GM18909 (cell line): ENCODE data around the gene ATP13A4.

ENCODE experiments used
- ATAC-seq: cut with Tn5 transposase; IDR thresholded peaks from one replicate; pipeline ENCODE4 v1.9.1; 2021; ENCODE audit warnings: mild to moderate bottlenecking; ENCODE audit not compliant: unreplicated experiment, poor library complexity

ATP13A4 gene

GRCh38 chr3:193418576-193419373 is 135.9 kb downstream of the ATP13A4 start:
- no peak for ATAC-seq

DNA sequence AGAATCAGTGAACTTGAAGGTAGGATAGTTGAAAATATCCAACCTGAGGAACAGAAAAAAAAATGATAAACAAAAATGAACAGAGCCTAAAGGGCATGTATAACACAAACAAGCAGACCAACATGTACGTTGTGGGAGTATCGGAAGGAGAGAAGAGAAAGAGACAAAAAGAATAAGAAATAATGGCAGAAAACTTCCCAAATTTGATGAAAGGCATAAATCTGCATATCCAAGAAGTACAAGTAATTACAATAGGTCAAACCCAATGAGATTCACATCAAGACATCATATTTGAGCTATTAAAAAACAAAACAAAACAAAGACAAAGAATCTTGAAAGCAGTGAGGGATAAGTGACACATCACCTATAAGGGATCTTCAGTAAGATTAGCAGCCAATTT is 138.1 kb downstream of the ATP13A4 start:
- ATAC-seq = no peak

- ATAC-seq = no peak
Measured at GRCh38 chr3:193407688-193408087, 147.0 kb downstream of the ATP13A4 start.

DNA sequence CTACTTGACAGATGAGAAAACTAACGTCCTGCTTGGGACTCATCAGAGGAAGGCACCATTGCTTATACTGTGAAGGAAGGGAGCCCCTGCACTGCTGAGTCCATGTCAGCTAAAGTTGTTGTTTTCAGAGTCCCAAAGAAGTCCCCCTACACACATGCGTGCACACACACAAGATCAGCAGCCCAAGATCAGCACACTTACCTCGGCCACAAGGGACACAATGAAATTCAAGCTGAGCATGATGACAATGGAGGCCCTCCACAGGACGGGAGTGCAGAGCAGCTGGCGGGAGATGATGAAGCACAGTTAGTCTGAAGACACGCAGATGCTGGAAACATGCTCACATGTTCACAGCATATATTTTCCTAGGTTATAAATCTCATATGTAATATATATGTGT is 147.6 kb downstream of the ATP13A4 start:
- ATAC-seq = no peak

DNA sequence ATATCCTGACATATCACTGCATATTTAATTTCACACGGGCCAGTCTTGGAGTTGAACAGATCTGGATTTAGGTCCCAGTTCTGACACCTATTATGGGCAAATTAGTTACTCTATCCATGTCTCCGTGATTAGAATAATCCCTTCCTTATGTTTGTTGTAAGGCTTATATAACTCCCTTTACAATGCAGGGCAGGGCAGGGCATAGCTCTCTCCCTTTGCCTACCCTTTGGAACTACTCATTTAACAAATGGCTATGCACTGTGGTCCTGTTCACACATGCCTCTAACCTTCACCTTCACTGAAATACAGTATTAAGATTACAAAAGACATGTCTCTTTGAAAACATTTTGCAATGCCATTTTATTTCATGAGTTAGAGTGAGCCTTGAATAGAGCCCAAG is 151.4 kb downstream of the ATP13A4 start:
- no peak for ATAC-seq

GRCh38 chr3:193400304-193400703 is 154.4 kb downstream of the ATP13A4 start:
- no peak for ATAC-seq

DNA sequence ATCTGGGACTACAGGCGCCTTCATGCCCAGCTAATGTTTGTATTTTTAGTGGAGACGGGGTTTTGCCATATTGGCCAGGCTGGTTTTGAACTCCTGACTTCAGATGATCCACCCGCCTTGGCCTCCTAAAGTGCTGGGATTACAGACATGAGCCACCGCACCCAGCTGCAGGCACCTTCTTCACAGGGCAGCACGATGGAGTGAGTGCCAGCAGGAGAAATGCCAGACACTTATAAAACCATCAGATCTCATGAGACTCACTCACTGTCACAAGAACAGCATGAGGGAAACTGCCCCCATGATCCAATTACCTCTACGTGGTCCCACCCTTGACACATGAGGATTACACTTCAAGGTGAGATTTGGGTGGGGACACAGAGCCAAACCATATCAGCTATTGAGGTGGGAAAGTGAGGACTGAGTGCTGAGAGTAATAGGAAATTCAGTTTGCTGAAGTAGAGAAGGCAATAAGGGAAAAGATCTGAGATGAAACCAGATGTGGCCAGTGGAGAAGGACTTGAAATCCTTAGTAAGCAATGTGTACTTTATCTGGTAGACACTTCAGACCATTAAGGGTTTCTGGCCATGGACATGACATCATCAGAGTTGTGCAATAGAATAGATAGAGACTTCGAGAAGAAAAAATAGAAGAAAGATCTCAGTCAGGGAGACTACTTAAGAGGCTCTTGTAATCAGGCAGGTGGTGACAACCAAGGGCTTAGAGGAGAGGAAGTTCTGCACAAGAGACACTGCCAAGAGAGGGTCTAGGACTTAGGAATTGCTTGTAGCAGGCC is 158.0 kb downstream of the ATP13A4 start:
- ATAC-seq = no peak

GRCh38 chr3:193391902-193392301 is 162.8 kb downstream of the ATP13A4 start:
- no peak for ATAC-seq

- no peak for ATAC-seq
Measured at GRCh38 chr3:193389335-193389734, 165.4 kb downstream of the ATP13A4 start.

DNA sequence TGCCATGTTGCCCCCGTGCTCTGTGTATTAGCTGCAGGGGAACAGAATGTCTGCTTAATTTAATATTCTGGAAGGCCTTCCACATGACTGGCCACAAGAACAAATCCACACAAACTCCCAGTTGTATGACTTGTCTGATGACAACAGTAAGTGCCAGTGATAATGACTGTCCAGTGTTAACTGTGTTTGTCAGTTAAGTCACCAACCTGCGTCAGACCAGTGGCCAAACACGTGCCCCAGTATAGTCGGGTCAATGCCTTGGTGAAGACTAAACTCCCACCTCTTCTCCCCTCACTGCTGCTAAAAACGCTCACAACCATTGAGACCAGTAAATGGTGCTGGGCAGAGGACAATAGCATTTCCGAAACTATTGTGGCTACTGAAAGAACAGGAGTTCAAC is 166.3 kb downstream of the ATP13A4 start:
- ATAC-seq = no peak

- ATAC-seq = no peak
Measured at GRCh38 chr3:193387596-193387995, 167.1 kb downstream of the ATP13A4 start.

GRCh38 chr3:193378706-193379105 is 176.0 kb downstream of the ATP13A4 start, which contains the start of gene ATP13A5:
Gene ATP13A5, minus strand, starts transcription at chr3:193378753. Its CDS starts 28 bp downstream, at chr3:193378725.
- ATAC-seq = no peak

DNA sequence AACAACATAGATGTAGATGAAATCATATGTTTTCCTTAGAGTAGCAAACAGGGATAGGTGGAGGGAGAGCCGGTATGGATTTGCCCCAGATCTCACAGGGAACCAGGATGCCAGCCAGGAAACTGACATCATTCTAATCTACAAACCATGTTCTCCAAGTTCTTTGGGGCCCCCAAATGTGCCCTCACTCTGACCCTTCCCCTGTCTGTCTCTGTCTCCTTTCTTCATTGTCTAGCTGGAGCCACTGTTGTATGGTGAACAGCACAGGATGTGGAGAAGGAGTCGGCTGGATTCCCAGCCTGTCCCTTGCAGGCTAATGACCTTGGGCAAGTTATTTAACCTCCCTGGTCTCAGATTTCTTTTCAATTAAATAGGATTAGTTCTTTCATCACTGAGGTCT is 177.1 kb downstream of the ATP13A4 start:
- ATAC-seq = no peak

- no peak for ATAC-seq
Measured at GRCh38 chr3:193375614-193376013, 179.1 kb downstream of the ATP13A4 start.

GRCh38 chr3:193372783-193373182 is 181.9 kb downstream of the ATP13A4 start:
- peak; percentile 45 for ATAC-seq

GRCh38 chr3:193367868-193368267 is 186.8 kb downstream of the ATP13A4 start:
- no peak for ATAC-seq

DNA sequence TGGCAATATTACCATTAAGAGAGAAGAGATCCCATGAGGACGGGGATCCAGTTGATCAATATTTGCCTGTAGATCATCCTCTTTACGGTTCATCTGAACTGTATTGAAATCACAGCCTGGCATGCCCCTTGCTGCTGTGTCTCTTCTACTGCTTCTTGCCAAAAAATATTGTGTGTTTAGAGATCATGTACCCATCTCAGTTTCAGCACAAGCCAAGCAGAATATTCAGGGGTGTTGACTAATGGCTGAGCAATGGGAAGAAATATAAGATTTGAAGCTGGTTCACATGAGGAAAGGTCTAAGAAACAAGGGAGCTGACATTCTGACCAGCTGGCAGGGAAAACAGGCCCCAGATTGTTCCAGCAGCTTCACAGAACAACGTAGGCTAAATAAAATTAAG is 197.4 kb downstream of the ATP13A4 start:
- no peak for ATAC-seq

DNA sequence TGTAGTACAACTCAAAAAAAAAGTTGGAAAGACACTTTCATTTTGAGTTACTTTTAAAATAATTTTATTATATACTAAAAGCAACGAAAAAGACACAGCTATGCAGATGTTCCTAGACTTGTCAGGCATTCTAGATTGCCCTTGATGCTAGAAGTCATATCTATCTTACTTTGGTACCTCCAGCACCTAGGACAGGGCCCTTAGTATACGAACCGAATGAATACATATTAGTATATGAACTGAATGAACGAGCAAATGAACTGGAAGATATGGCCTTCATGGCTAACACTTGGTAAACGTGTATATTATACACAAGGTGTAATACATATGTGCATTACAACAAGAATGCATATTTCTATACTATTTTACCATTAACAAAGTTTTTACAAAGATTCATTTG is 200.3 kb downstream of the ATP13A4 start:
- no peak for ATAC-seq
